Thyroid gland (tissue), 4 donors: ENCODE results near the gene ANAPC16.

Experiments used
- POLR2A ChIP-seq, 2 donors: fragments of 450-650 bp; IDR thresholded peaks; one replicate each; pipeline ENCODE4 v1.6.1; 2017; ENCODE audit warnings: antibody characterized with exemption in 2 of 2, mild to moderate bottlenecking in 2 of 2, moderate library complexity in 1 of 2
- TF ChIP-seq, protein P1 (sequence below), 6 experiments: fragments of 200-600 bp in 3 of 6; fragments of 450-650 bp in 3 of 6; sonication (generic) in 3 of 6; IDR thresholded peaks; one replicate each; pipeline ENCODE4 v1.5.1; 2016 to 2019; ENCODE audit warnings: antibody characterized with exemption in 6 of 6, mild to moderate bottlenecking in 2 of 6, inconsistent platforms in 1 of 6, moderate library complexity in 1 of 6

DNA sequence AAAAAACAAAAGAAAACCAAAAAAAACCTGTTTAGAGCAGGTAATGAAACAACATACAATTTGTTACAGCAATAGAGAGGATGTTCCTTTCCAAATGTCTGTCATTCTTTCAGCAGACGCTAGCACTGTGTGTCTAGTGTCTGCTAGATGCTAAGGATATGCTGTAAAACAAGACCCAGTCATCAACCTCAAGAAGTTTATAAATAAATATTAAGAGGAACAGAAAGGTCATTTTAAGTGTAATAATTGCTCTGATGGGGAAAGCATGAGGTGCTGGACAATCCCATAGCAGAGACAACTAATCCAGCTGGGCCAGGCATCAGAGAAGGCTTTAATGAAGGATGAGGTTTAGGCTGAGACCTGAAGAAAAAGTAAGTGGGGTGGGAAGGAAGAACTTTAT, 23.6 kb downstream of the ANAPC16 start:
- TF ChIP-seq, protein P1, sequence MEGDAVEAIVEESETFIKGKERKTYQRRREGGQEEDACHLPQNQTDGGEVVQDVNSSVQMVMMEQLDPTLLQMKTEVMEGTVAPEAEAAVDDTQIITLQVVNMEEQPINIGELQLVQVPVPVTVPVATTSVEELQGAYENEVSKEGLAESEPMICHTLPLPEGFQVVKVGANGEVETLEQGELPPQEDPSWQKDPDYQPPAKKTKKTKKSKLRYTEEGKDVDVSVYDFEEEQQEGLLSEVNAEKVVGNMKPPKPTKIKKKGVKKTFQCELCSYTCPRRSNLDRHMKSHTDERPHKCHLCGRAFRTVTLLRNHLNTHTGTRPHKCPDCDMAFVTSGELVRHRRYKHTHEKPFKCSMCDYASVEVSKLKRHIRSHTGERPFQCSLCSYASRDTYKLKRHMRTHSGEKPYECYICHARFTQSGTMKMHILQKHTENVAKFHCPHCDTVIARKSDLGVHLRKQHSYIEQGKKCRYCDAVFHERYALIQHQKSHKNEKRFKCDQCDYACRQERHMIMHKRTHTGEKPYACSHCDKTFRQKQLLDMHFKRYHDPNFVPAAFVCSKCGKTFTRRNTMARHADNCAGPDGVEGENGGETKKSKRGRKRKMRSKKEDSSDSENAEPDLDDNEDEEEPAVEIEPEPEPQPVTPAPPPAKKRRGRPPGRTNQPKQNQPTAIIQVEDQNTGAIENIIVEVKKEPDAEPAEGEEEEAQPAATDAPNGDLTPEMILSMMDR (IDR thresholded peaks at IDR 0.05) = no peak
- TF ChIP-seq POLR2A (IDR thresholded peaks at IDR 0.05) = no peak
